Astrocyte of the spinal cord (primary cell): ENCODE results near the gene H2BW1.
"Not testable (repeated sequence)": the region's sequence is repeated elsewhere in the genome, so short reads cannot be mapped to it uniquely, and the experiment has no call there.

Experiments used
- DNase-seq: peaks from one replicate; pipeline ENCODE4 v3.0.0; 2011; ENCODE audit warnings: low read depth, low spot score
- H3K4me3 ChIP-seq: 2 replicates; pipeline ENCODE4 v1.5.1; 2011; ENCODE audit warnings: low read depth, mild to moderate bottlenecking, low read length, moderate library complexity
- in situ Hi-C: cut with HindIII; loops from 2 replicates; pipeline ENCODE4 v1.10.0; 2017; ENCODE audit warnings: low sequenced_read_pairs
- TF ChIP-seq, protein P1 (sequence below): IDR thresholded peaks from 2 replicates; pipeline ENCODE4 v1.5.1; 2012; ENCODE audit warnings: low read depth, mild to moderate bottlenecking, low read length, inconsistent platforms

Gene H2BW1

DNA sequence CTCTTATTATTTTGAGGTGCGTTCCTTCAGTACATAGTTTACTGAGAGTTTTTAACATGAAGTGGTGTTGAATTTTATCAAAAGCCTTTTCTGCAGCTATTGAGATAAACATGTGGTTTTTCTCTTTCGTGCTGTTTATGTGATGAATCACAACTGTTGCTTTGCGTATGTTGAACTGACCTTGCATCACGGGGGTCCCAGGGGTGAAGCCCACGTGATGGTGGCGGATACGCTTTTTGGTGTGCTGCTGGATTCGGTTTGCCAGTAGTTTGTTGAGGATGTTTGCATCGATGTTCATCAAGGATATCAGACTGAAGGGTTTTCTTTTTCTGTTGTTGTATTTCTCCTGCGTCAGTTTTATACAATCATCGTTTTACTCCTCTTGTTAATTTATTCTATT is 4.6 kb upstream of the H2BW1 start:
- DNase-seq = no peak
- TF ChIP-seq, protein P1, sequence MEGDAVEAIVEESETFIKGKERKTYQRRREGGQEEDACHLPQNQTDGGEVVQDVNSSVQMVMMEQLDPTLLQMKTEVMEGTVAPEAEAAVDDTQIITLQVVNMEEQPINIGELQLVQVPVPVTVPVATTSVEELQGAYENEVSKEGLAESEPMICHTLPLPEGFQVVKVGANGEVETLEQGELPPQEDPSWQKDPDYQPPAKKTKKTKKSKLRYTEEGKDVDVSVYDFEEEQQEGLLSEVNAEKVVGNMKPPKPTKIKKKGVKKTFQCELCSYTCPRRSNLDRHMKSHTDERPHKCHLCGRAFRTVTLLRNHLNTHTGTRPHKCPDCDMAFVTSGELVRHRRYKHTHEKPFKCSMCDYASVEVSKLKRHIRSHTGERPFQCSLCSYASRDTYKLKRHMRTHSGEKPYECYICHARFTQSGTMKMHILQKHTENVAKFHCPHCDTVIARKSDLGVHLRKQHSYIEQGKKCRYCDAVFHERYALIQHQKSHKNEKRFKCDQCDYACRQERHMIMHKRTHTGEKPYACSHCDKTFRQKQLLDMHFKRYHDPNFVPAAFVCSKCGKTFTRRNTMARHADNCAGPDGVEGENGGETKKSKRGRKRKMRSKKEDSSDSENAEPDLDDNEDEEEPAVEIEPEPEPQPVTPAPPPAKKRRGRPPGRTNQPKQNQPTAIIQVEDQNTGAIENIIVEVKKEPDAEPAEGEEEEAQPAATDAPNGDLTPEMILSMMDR = no peak
- in situ Hi-C loops = no loop called here

DNA sequence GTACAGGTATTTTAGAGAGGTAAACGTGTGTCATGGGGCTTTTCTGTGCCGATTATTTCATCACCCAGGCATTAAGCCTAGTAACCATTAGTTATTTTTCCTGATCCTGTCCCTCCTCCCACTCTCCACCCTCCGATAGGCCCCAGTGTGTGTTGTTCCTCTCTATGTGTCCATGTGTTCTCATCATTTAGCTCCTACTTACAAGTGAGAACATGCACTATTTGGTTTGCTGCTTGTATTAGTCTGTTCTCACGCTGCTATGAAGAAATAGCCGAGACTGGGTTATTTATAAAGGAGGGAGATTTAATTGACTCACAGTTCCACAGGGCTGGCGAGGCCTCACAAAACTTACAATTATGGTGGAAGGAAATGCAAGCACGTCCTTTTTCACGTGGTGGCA is 2.1 kb upstream of the H2BW1 start:
- in situ Hi-C loops, H3K4me3 ChIP-seq, DNase-seq: not testable (repeated sequence)

More for the DNA sequence above, 4.6 kb upstream of the H2BW1 start:
- H3K4me3 ChIP-seq = no peak overlapping the region

DNA sequence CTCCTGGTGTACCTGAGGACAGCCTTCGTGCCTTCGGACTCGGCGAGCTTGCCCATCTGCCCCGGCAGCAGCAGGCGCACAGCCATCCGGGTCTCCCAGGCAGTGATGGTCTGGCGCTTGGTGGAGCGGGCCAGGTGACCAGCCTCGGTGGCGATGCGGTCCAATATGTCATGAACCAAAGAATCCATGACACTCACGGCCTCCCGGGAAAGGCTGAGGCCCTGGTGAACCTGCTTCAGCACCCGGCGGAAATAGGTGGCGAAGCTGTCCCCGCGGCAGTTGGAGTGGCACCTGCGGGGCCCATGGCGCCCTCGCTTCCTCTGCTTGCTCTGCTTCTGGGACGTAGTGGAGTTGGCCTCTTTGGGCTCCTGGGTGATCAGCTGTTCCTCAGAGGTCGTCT is 350 bp downstream of the H2BW1 start:
- DNase-seq = no peak
- in situ Hi-C loops = no loop called here
- H3K4me3 ChIP-seq = no peak overlapping the region
- TF ChIP-seq, protein P1 = no peak

DNA sequence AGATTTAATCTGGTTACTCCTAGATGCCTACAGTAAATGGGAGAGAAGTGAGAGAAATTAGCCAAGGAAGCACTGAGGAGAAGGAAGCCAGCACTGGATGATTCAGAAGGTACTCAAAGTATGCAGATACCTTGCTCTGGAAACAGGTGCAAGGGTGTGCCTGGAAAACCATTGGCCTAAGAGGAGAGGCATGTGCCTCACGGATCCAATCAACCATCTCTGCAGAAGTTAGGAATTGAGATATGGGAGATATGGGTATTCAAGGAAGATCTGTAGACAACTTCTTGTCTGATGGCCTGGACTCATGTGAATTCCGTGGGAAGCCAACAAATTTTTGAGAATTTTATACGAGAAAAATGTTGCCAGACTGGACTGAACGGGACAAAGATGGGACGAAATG is 4.7 kb downstream of the H2BW1 start:
- TF ChIP-seq, protein P1 = no peak
- no peak overlapping the region for H3K4me3 ChIP-seq
- DNase-seq = no peak
- in situ Hi-C loops = no loop called here

DNA sequence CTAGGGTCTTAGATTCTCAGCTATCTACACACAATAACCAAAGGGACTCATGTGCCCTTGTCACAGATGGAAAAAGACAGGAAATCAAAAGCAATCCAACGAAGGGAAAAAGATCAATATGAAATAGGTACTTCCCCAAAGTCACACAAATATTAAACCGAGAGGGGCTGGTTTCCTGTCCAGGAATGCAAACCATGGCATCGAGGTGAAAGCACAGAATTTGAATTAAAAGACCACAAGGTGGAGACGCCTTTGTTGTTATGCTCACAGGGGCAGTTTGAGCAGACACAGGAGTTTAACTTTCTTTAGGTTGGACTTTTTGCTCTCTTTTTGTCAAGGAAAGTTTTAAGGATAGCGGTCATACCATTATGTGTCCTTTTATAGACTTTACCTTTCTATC is 14.3 kb downstream of the H2BW1 start:
- no peak overlapping the region for H3K4me3 ChIP-seq
- DNase-seq = no peak
- in situ Hi-C loops = no loop called here
- TF ChIP-seq, protein P1 = no peak

DNA sequence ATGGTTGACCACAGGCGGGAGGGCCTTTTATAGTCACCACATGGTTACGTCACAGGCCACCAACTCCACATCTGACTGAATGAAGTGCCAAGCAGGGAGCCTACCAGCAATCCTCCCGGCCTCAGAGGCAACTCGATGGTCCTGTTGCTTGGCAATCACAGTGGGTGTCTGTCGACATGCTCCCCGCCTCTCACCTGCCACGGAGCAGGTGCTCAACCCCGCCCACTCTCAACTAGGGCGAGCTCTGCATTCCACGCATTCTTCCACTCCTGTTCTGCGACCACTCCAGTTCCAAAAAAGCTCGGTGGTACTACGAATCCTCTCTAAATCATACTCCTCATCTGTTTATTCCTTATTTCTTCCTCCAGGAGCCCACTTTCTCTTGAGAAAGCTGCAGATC is 30.0 kb downstream of the H2BW1 start:
- H3K4me3 ChIP-seq, DNase-seq, in situ Hi-C loops: not testable (repeated sequence)

DNA sequence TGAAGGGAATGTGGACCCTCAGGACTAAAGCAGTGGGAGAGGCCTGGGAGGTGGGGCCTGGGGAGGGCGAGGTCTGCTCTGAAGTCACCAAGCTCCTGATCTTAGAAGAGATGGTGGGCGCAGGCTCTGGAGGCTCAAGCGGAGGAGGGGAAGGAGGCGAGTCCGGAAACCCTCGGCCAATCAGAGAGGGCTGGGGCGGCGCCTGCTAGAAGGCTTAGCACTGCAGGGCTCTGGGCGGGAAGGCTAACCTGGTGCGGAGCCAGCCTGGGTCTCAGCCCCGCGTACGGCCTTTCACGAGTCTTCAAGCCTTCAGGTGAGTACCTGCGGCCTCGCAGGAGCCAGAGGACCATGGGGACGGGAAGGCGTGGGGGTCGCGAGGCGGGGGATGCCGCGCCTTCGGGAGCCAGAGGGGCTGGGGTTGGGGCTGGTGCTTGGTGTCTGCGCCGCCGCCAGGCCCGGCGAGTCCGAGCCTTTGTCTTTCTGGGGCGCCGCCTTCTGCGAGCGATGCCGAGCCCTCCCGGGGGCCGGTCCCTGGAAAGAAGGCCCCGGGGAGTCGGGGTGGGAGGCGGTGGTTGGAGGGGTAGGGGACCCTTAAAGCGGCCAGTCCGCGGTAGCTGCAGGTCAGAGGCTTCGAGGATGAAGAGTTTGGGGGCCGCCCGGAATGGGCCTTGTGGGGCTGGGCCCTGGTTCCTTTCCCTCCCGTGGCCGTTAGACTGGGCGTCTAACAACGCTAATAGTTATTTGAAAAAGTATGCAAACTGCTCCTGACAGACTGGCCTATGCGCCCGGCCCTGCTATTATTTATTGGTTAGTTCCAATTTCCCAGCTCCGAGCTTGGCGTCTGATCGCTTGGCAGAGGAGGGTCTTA is 50.9 kb downstream of the H2BW1 start, which contains the start of gene TMSB15B:
TSS of gene TMSB15B (plus strand) at position 217 of the 868 bp plus-strand sequence.
- DNase-seq, H3K4me3 ChIP-seq, in situ Hi-C loops: not testable (repeated sequence)
